ENCODE measurements around the gene PSMB5.

PSMB5 gene

GRCh38 chr14:22985894-22986507, 48.7 kb downstream of the PSMB5 start:
- no peak for DNase-seq

- DNase-seq, result no peak
Observed at GRCh38 chr14:22984959-22985658, 49.6 kb downstream of the PSMB5 start.

- peak; percentile 56 to 58 for DNase-seq
Observed at GRCh38 chr14:22982477-22983245, 52.0 kb downstream of the PSMB5 start, which contains the start of gene AJUBA. TSS of gene AJUBA (minus strand) at chr14:22982551. CDS start at chr14:22982266, 285 bp downstream.

- DNase-seq, result no peak
Observed at GRCh38 chr14:22981876-22982476, 52.7 kb downstream of the PSMB5 start.

GRCh38 chr14:22981090-22981875, 53.4 kb downstream of the PSMB5 start:
- no peak for DNase-seq

GRCh38 chr14:22980672-22981089, 54.0 kb downstream of the PSMB5 start:
- no peak for DNase-seq

GRCh38 chr14:22979748-22980392, 54.8 kb downstream of the PSMB5 start:
- DNase-seq, result no peak

GRCh38 chr14:22978981-22979671, 55.6 kb downstream of the PSMB5 start:
- DNase-seq, result no peak

GRCh38 chr14:22978487-22978837, 56.2 kb downstream of the PSMB5 start:
- no peak for DNase-seq

GRCh38 chr14:22977684-22978486, 56.8 kb downstream of the PSMB5 start:
- no peak for DNase-seq

GRCh38 chr14:22977434-22977683, 57.3 kb downstream of the PSMB5 start:
- DNase-seq, result no peak

GRCh38 chr14:22976620-22977433, 57.9 kb downstream of the PSMB5 start:
- no peak for DNase-seq
